ENCODE results near the gene EFHD2. TPM values are rescaled to one million over a fixed set of nuclear protein-coding genes. Genes with fewer than 3 reads are reported as not detected.

The EFHD2 gene
- total and polyA plus RNA-seq, 2 experiments from 2014 or later, result 49.9 to 53.1 TPM

DNA sequence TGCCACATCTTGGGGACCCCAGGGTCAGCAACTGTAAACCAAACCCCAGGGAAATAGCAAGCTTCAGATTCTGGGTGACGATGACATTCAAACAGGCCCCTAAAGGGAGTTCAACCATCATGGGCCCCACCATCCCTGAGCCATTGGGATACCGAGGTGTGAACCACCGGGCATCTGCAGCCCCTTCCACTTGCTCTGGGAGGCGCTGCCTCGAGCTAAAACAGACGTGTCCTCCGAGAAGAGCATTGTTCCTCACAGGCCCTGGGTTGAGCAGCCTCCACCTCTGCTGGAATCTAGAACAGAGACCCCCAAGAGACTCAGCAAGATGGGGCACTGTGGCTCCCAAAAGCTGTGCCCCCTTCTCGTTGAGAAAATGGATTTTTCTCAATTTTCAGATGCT is 19.0 kb upstream of the EFHD2 start:
- H3K36me3 ChIP-seq (ENCODE audit: low read depth), result no peaks in the 10 kb centered on the region
- H3K4me3 ChIP-seq, result no peak overlapping the region
- H3K27me3 ChIP-seq (replicated peaks; ENCODE audit: insufficient read depth), result no peaks in the 10 kb centered on the region
- WGBS, 2 experiments (ENCODE audit: low coverage in 1 of 2, low lambda C conversion rate in 2 of 2, missing lambda C conversion rate in 2 of 2), result 87% methylated on average over 8 of the region's 8 CpGs
- no peak overlapping the region for H3K27ac ChIP-seq
- H2AFZ ChIP-seq, result no peak overlapping the region
- peaks cover 9% of the 10 kb centered on the region; the same call in 1 of the 2 replicates for H3K4me1 ChIP-seq (ENCODE audit: insufficient read depth)
- no peaks in the 10 kb centered on the region for H3K9me2 ChIP-seq (ENCODE audit: insufficient read depth)
- no peak overlapping the region for H3K4me2 ChIP-seq (ENCODE audit: unreplicated experiment)
- no peaks in the 10 kb centered on the region for H3F3A ChIP-seq (ENCODE audit: insufficient read depth)
- H3K9me3 ChIP-seq (ENCODE audit: low read depth), result no peaks in the 10 kb centered on the region
- DNase-seq, result no peak
- no peaks in the 10 kb centered on the region for H4K20me1 ChIP-seq (ENCODE audit: insufficient read depth)
- in situ Hi-C loops (cut with MboI), result no loop called here
- no peak for TF ChIP-seq EZH2 (IDR thresholded peaks at IDR 0.05; ENCODE audit: insufficient read depth, poor library complexity, severe bottlenecking)
- TF ChIP-seq EZH2phosphoT487 (IDR thresholded peaks at IDR 0.05; ENCODE audit: insufficient read depth, low read depth), result no peak
- no peaks in the 10 kb centered on the region for H3K79me2 ChIP-seq (ENCODE audit: insufficient read depth)
- no peak overlapping the region for H3K9ac ChIP-seq

DNA sequence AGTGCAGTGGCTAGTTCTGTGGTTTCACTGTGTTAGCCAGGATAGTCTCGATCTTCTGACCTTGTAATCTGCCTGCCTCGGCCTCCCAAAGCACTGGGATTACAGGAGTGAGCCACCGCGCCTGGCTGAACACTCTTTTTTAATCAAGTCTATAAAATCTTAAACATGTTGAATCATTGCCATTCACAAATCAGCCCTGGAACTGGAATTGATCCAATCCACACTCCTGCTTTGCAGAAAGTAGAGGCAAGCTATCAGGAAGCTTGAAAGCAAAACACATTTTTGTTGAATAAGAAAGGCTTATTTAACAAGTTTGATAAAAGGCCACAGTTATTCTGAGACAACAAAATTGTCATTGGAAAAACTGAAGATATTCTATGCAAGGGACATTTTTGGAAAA is 18.3 kb upstream of the EFHD2 start:
- Histone ChIP-seq H3K36me3 (ENCODE audit: low read depth) (no peaks in the 10 kb centered on the region), H3K4me2 (ENCODE audit: unreplicated experiment) (no peak overlapping the region), H3K27ac (no peak overlapping the region), H4K20me1 (ENCODE audit: insufficient read depth) (no peaks in the 10 kb centered on the region), H3K4me1 (ENCODE audit: insufficient read depth) (peaks cover 4% of the 10 kb centered on the region; the same call in 1 of the 2 replicates), H2AFZ (no peak overlapping the region), H3K9ac (no peak overlapping the region), H3K4me3 (no peak overlapping the region), H3K27me3 (replicated peaks; ENCODE audit: insufficient read depth) (no peaks in the 10 kb centered on the region), H3K9me3 (ENCODE audit: low read depth) (no peaks in the 10 kb centered on the region), H3K9me2 (ENCODE audit: insufficient read depth) (no peaks in the 10 kb centered on the region), H3K79me2 (ENCODE audit: insufficient read depth) (no peaks in the 10 kb centered on the region), H3F3A (ENCODE audit: insufficient read depth) (no peaks in the 10 kb centered on the region)
- no peak for DNase-seq
- in situ Hi-C loops (cut with MboI), result no loop called here
- 93 to 98% methylated on average over 4 of the region's 4 CpGs for WGBS, 2 experiments (ENCODE audit: low coverage in 1 of 2, low lambda C conversion rate in 2 of 2, missing lambda C conversion rate in 2 of 2)
- no peak for TF ChIP-seq EZH2 (IDR thresholded peaks at IDR 0.05; ENCODE audit: insufficient read depth, poor library complexity, severe bottlenecking)
- no peak for TF ChIP-seq EZH2phosphoT487 (IDR thresholded peaks at IDR 0.05; ENCODE audit: insufficient read depth, low read depth)

DNA sequence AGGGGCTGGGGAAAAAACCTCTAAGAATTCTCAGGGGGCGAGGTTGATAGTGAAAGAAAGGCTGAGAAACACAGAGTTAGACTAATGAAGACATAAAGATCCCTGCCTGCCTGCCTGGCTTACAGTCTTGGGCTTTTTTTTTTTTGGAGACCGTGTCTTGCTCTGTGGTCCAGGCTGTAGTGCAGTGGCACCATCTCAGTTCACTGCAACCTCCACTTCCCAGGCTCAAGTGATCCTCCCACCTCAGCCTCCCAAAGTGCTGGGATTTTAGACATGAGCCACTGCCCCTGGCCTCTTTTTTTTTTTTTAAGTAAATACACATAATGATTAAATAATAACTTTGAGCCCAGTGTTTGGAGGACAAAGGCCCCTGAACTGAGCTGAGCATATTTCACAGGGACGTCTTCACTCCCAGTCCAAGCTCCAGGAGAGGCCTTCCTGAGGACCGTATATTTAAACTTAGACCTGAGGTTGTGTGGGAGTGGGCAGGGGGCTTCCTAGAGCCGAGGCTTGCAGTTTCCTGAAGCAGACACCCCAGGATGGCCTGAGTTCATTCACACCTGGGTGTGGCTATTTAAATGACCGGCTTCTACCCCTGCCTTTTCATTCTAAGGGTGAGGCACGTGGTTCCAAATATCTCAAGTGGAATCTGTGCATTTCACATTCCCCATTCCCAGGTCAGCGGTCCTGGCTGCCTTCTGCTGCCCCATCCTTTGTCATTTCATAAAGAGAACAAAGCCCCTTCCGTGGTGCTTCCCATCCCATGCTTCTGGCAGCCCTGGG is 16.0 kb upstream of the EFHD2 start:
- no peak overlapping the region for H3K4me2 ChIP-seq (ENCODE audit: unreplicated experiment)
- no peaks in the 10 kb centered on the region for H3K36me3 ChIP-seq (ENCODE audit: low read depth)
- DNase-seq, result no peak
- no peaks in the 10 kb centered on the region for H3K79me2 ChIP-seq (ENCODE audit: insufficient read depth)
- no peak overlapping the region for H2AFZ ChIP-seq
- WGBS, 2 experiments (ENCODE audit: low coverage in 1 of 2, low lambda C conversion rate in 2 of 2, missing lambda C conversion rate in 2 of 2), result 73 to 74% methylated on average over 9 of the region's 9 CpGs
- no peak for TF ChIP-seq EZH2 (IDR thresholded peaks at IDR 0.05; ENCODE audit: insufficient read depth, poor library complexity, severe bottlenecking)
- no peak for TF ChIP-seq EZH2phosphoT487 (IDR thresholded peaks at IDR 0.05; ENCODE audit: insufficient read depth, low read depth)
- no peaks in the 10 kb centered on the region for H4K20me1 ChIP-seq (ENCODE audit: insufficient read depth)
- no peak overlapping the region for H3K9ac ChIP-seq
- H3K4me1 ChIP-seq (ENCODE audit: insufficient read depth), result no peaks in the 10 kb centered on the region
- no peaks in the 10 kb centered on the region for H3K9me2 ChIP-seq (ENCODE audit: insufficient read depth)
- no peaks in the 10 kb centered on the region for H3K9me3 ChIP-seq (ENCODE audit: low read depth)
- in situ Hi-C loops (cut with MboI), result no loop called here
- no peaks in the 10 kb centered on the region for H3F3A ChIP-seq (ENCODE audit: insufficient read depth)
- H3K27me3 ChIP-seq (replicated peaks; ENCODE audit: insufficient read depth), result no peaks in the 10 kb centered on the region
- no peak overlapping the region for H3K4me3 ChIP-seq
- no peak overlapping the region for H3K27ac ChIP-seq

DNA sequence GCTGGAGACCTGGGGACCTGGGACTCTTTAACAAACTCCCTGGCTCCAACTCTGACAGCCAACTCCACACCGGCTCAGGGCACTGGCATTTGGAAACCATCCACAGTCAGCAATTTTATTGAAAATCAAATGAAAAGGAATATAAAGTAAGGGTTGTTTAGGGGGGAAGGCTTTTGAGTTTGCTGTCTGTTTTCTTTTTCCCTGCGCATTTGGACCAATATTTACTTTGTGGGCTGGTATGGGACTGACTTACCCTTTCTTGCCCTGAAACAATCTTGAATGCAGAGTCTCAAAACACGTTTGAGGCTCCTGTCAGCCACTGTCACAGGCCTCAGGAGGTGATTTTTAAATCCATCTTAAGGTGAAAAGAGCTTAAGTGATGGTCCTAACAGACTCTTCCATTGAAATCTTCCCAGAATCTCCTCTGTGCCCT is 15.4 kb upstream of the EFHD2 start:
- no peaks in the 10 kb centered on the region for H3K9me2 ChIP-seq (ENCODE audit: insufficient read depth)
- DNase-seq, result no peak
- no peak overlapping the region for H3K9ac ChIP-seq
- no peak overlapping the region for H3K27ac ChIP-seq
- WGBS, 2 experiments (ENCODE audit: low coverage in 1 of 2, low lambda C conversion rate in 2 of 2, missing lambda C conversion rate in 2 of 2), result 56 to 64% methylated on average over 3 of the region's 3 CpGs
- in situ Hi-C loops (cut with MboI), result no loop called here
- no peak overlapping the region for H2AFZ ChIP-seq
- H3K4me1 ChIP-seq (ENCODE audit: insufficient read depth), result no peaks in the 10 kb centered on the region
- no peaks in the 10 kb centered on the region for H3K79me2 ChIP-seq (ENCODE audit: insufficient read depth)
- H3K27me3 ChIP-seq (replicated peaks; ENCODE audit: insufficient read depth), result no peaks in the 10 kb centered on the region
- H3K4me3 ChIP-seq, result no peak overlapping the region
- no peak for TF ChIP-seq EZH2phosphoT487 (IDR thresholded peaks at IDR 0.05; ENCODE audit: insufficient read depth, low read depth)
- no peaks in the 10 kb centered on the region for H3K9me3 ChIP-seq (ENCODE audit: low read depth)
- no peaks in the 10 kb centered on the region for H3F3A ChIP-seq (ENCODE audit: insufficient read depth)
- H4K20me1 ChIP-seq (ENCODE audit: insufficient read depth), result no peaks in the 10 kb centered on the region
- no peak overlapping the region for H3K4me2 ChIP-seq (ENCODE audit: unreplicated experiment)
- no peaks in the 10 kb centered on the region for H3K36me3 ChIP-seq (ENCODE audit: low read depth)
